ENCODE results near the gene LSR.

The LSR gene

DNA sequence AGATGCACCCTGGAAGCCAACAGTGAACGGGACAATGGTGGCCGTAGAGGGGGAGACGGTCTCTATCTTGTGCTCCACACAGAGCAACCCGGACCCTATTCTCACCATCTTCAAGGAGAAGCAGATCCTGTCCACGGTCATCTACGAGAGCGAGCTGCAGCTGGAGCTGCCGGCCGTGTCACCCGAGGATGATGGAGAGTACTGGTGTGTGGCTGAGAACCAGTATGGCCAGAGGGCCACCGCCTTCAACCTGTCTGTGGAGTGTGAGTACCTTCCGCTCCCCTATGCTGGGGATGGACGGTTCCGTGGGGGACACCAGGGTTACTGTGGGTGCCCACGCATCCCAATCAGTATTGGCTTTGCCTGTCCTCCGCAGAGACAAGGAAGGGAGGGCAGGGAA lies 53.6 kb downstream of the LSR start:
- no peak for DNase-seq (ENCODE audit: low read depth)

DNA sequence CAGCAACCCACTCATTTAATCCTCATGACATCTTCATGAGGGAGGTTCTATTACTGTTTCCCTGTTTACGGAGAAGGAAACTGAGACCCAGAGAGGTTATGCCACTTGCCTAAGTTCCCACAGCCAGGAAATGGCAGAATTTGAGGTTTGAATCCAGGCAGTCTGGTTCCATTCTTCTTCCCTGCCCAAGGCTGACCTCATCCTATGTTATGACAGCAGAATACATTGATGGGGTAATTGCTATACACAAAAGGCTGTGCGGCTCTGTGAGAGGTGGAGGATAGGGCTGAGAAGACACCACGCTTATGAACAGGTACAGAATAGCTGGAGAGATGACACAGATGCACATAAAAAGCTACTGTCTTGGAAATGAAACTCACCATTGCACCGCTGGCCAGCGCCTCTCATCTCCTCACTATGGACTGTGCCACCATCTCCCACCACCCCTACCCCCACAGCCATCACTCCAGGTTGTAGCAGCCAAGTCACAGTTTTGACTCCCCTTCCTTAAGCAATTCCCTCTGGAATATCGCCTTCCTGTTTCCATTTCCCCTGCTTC lies 54.6 kb downstream of the LSR start:
- no peak for DNase-seq (ENCODE audit: low read depth)

DNA sequence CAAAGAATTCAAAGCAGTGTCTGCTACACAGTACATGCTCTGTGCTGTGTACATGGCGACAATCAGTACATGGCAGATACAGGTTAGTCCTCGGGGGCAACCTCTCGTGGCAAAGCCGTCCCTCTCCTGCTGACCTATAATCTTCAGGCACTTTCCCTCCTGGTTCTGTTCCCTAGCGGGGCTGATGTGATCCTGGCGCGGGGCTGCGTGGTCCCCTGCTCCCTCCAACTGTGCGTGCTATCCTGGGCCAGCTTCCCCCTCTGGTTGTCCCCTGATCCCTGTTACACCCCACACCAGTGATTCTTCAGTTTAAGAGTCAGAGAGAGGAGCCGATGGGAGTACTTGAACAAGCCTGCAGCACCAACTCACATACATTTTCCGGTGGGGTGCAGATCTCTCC lies 55.2 kb downstream of the LSR start:
- no peak for DNase-seq (ENCODE audit: low read depth)

DNA sequence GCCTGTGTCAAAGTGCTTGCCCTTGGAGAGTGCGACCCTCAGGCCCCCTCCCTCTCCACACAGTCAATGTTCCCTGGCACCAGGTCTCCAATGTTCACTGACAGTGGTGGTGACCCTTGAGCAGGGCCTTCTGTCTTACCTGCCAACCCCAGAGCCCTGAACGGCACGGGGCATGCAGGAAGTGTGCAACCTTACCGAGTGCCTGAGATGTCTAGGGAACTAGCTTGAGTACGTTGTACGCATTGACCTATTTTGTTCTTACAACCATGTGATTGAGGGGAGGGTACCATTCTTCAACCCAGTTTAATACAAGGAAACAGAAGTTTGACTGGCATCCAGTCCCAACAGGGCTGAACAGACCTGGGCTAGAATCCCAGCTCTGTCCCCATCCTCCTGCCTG lies 56.4 kb downstream of the LSR start:
- no peak for DNase-seq (ENCODE audit: low read depth)

DNA sequence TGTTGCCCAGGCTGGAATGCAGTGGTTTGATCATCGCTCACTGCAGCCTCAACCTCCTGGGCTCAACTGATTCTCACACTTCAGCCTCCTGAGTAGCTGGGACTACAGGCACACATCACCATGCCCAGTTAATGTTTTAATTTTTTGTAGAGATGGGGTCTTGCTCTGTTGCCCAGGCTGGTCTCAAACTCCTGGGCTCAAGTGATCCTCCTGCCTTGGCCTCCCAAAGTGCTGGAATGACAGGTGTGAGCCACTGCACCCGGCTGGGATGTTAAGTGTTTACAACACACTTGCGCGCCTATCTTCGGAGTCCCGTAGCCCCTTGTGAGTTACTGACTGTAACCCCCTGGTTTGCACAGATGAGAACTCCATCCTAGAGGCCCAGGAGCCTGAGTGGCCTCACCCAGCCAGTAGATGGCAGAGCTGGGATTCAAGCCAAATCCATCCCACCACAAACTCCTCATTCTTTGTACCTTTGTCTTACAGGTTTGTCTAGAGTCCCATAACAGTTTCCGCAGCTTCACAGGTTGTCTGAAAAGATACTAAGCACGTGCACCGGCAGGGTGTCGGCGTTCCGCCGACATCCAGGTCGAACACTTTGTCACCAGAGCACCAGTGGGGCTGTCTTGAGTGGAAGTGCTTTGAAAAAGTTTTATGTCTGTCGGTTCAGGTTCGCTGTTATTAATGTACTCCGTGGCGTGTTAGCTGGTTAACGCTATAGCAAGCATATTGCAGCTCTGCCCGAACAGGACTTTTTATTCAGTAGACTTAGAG lies 57.9 kb downstream of the LSR start:
- no peak for DNase-seq (ENCODE audit: low read depth)

DNA sequence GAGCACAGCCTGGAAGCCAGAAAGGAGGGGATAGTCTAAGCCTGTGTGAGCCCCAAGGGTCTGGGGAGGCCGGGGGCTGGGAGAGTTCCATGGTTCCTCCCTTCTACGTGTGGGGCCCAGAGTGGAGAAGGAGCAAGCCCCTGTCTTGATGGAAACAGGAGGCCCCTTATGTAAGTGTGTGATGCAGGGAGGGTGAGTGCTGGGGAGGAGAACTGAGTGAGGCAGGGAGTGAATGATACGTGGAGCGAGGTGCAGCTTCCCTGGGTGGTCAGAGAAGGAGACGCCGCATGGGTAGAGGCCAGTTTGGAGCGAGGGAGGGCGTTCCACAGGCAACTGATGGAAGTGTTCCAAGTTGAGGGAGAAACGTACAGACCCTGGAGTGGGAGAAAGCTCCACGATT lies 59.1 kb downstream of the LSR start:
- DNase-seq (ENCODE audit: low read depth), result no peak

DNA sequence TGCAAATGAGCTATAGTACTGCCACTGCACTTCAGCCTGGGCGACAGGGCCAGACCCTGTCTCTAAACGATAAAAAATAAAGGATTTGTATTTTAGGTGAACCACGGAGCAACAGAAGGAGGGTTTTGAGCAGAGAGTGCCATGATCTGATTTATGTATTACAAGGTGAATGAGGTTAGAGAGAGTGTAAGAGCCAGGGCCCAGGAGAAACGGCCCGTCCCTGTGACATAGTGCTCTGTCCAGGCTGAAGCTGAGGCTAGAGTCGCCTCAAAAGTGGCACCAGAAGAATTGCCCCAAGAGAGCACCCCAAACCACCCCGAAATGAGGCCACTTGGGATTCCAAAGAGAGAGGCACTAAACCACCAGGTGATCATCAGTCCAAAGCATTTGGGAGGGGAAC lies 60.1 kb downstream of the LSR start:
- no peak for DNase-seq (ENCODE audit: low read depth)

DNA sequence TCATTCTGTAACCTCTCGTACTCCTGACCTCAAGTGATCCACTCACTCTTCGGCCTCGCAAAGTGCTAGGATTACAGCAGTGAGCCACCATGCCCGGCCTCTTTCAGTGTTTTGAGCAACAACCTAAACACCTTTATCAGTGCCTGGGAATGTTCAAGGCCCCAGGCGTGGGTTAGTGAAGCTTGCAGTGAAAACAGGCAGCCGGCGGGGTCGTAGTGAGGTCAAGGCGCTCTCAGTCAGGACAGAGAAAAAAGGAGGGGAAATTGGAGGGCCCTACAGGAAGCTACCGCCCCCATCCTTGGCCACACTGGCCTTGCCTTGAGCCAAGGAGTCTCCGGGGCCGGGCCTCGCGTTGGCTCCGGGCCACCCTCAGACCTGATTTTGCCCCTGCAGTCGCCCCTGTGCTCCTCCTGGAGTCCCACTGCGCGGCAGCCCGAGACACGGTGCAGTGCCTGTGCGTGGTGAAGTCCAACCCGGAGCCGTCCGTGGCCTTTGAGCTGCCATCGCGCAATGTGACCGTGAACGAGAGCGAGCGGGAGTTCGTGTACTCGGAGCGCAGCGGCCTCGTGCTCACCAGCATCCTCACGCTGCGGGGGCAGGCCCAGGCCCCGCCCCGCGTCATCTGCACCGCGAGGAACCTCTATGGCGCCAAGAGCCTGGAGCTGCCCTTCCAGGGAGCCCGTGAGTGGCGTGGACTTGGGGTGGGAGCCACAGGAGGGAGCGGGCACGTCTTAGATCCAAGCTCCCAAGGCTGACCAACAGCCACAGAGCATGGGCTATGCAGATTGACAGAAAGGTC lies 60.9 kb downstream of the LSR start:
- no peak for DNase-seq (ENCODE audit: low read depth)

DNA sequence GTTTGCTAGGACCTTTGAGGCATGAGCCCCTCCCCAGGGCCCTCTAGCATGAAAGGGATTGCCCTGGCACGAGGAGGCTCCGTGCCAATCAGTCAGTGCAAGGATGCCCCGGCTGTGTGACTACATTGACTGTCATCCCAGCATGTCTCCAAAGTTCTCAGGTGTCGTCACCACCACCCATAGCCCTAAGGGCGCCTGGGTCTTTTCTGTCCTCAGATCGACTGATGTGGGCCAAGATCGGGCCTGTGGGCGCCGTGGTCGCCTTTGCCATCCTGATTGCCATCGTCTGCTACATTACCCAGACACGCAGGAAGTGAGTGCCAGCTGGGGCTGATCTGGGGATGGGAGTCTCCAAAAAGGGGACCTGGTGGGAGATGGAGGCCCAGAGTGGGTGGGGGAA lies 61.5 kb downstream of the LSR start:
- DNase-seq (ENCODE audit: low read depth), result no peak

DNA sequence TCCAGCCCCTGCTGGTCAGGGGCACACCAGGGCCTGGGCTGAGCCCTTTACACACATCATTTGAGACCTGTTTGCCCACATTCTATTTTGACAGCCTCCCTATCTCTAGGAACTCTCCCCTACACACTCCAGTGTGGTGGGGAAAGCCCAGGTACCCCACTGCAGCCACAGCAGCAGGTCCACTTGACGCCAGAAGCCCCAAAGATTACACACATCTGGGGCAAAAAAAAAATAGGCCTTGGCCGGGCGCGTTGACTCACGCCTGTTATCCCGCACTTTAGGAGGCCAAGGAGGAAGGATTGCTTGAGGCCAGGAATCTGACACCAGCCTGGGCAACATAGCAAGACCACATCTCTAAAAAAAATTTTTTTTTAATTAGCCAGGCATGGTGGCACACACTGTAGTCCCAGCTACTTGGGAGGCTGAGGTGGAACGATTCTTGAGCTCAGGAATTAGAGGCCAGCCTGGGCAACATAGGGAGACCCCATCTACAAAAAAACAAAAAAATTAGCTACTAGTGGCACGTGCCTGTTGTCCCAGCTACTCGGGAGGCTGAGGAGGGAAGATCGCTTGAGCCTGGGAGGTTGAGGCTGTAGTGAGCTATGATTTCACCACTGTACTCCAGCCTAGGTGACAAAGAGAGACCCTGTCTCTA lies 62.1 kb downstream of the LSR start:
- DNase-seq (ENCODE audit: low read depth), result no peak

DNA sequence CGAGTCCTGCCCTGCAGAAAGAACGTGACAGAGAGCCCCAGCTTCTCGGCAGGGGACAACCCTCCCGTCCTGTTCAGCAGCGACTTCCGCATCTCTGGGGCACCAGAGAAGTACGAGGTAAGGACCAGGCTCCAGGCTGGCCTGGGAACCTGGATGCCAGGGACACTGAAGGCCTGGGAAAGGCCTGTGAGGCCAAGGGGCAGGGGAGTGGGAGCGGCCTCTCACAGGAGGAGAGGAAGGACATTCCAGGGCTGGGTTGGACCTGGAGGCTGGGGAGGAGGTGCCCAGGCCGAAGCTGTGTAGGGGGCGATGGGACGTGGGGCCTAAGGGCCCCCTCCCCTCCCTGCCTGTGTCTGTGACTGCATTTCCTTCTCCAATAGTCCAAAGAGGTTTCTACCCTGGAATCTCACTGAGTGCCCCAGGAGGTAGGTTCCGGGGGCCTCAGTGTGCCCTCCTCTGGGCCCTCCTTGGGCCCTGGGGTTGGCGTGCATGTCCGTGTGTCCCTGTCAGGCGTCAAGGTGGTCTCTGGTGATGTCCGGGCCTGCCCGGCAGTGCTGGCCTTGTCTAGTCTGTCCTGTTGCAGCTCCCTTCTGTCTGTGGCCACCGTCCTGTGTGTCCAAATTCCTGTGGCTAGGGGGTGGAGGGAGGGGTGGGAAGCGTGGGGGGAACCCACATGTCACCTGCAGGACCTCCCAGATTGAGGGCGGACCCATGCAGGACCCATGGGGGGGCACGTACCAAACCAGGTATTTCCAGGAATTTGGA lies 63.3 kb downstream of the LSR start:
- DNase-seq (ENCODE audit: low read depth), result no peak

DNA sequence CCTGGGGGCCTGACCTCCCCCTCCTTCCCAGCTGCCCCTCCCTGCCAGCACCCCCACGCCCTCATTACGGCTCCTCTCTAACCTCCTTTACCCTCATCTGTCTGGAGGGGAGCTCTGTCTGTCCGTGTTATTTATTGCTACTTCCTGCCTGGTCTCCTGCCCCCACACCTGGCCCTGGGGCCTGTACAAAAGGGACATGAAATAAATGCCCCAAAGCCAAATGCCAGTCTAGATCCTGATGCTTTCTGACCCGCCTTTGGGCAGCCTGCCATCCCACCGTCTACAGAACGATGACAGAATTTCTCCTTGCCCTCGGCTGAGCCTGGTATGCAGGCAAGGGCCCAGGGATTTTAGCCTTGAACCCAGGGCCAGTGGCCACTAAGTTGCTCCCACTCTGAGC lies 64.8 kb downstream of the LSR start:
- DNase-seq (ENCODE audit: low read depth), result no peak

DNA sequence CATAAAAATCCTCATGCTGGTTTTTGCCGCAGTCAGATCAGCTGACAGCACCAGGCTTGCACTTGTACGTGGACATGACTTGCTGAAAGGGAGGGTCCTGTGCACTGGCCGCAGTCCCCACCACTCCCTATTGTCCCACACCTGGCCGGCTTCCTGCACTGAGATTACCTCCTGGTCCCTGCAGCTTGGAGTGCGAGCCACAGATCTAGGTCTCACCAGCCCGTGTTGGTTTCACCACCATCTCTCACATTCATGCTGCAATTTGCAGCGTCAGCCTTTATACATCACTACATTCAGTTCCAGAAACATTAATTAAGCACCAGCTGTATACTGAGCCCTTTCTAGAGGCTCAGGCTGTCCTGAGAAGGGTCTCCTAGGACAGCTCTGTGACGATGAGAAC lies 65.2 kb downstream of the LSR start:
- no peak for DNase-seq (ENCODE audit: low read depth)

DNA sequence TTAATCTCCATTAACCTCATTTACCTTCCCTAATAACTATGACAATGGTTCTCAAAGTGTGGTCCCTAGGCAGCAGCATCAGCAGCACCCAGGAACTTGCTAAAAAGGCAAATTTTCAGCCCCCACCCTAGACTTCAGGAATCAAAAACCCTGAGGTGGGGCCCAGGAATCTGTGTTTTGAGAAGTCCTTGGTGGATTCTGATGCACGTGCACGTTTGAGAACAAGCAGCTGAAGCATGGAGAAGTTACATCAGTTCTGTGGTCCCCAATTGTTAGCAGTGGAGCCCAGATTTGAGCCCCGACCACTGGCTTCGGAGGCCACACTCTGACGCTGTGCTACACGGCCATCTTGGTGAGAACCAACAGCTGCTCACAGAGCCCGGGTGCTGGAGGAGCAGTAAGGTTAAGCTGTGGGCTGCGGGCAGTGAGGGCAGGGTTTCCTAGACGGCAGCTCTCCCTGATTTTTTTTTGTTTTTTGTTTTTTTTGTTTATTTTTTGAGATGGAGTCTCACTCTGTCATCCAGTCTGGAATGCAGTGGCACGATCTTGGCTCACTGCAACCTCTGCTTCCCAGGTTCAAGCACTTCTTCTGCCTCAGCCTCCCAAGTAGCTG lies 66.2 kb downstream of the LSR start:
- DNase-seq (ENCODE audit: low read depth), result no peak

DNA sequence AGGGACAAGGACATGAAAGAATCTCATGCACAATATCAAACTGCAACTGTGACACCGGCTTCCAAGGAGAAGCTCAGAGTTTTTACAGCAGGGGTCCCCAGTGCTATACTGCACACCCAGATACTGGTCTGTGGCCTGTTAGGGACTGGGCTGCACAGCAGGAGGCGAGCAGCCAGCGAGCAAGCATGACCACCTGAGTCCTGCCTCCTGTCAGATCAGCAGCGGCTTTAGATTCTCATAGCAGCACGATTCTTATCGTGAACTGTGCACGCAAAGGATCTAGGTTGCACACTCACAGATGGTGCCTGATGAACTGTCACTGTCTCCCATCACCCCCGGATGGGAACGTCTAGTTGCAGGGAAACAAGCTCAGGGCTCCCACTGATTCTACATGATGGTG lies 67.1 kb downstream of the LSR start:
- DNase-seq (ENCODE audit: low read depth), result no peak

DNA sequence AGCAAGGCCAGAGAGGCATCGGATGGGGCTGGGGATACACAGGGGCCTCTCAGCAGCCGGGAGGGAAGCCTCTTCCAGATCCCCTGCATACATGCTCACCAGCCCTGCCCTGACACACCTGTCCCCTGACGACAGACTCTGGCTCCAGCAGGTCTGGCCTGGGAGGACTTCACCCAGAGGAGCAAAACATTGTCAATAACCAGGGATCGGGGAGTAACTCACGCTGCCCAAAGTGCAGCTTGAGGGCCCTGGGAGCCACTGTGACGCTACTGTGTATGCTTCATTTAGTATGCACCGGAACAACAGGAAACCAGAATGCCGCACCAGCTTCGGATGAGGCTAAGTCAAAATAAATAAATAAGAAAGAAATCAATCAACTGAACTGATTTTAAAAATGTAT lies 67.8 kb downstream of the LSR start:
- DNase-seq (ENCODE audit: low read depth), result no peak
